H9 (cell line): ENCODE measurements around the gene EXOSC2. TPM values are rescaled to one million over a fixed set of nuclear protein-coding genes. Genes with fewer than 3 reads are reported as not detected.
A peak's percentile ranks its signal among the peaks of the same experiment; 100 is the strongest.

ENCODE experiments used
- DNase-seq: peaks from one replicate; pipeline ENCODE4 v3.0.0-alpha.2; 2017
- H2AFZ ChIP-seq: one replicate; pipeline ENCODE4 v1.6.1; 2013; ENCODE audit warnings: mild to moderate bottlenecking, low read length, control low read depth, moderate library complexity
- H2AK5ac ChIP-seq: 2 replicates; pipeline ENCODE4 v1.6.1; 2013; ENCODE audit warnings: low read length, control low read depth, mixed read lengths; ENCODE audit not compliant: insufficient read length
- H2BK120ac ChIP-seq: one replicate; pipeline ENCODE4 v1.6.1; 2013; ENCODE audit warnings: low read depth, mild to moderate bottlenecking, low read length, control low read depth, inconsistent platforms; ENCODE audit not compliant: poor library complexity, severe bottlenecking
- H2BK12ac ChIP-seq: 2 replicates; pipeline ENCODE4 v1.6.1; 2013; ENCODE audit warnings: low read length, control low read depth, mixed read lengths, low read depth; ENCODE audit not compliant: insufficient read length
- H2BK15ac ChIP-seq: 2 replicates; pipeline ENCODE4 v1.6.1; 2013; ENCODE audit warnings: low read depth, low read length, control low read depth
- H2BK20ac ChIP-seq: one replicate; pipeline ENCODE4 v1.6.1; 2013; ENCODE audit warnings: low read depth, mild to moderate bottlenecking, low read length, control low read depth, inconsistent platforms; ENCODE audit not compliant: poor library complexity, severe bottlenecking
- H2BK5ac ChIP-seq: 2 replicates; pipeline ENCODE4 v1.6.1; 2013; ENCODE audit warnings: low read length, control low read depth, mixed read lengths; ENCODE audit not compliant: insufficient read length
- H3K14ac ChIP-seq: 2 replicates; pipeline ENCODE4 v1.6.1; 2013; ENCODE audit warnings: low read length, control low read depth; ENCODE audit not compliant: insufficient read depth
- H3K18ac ChIP-seq: 2 replicates; pipeline ENCODE4 v1.6.1; 2013; ENCODE audit warnings: low read depth, mild to moderate bottlenecking, mixed read lengths, low read length, control low read depth; ENCODE audit not compliant: insufficient read length
- H3K23ac ChIP-seq: 2 replicates; pipeline ENCODE4 v1.6.1; 2013; ENCODE audit warnings: low read length, control low read depth, mixed read lengths, low read depth; ENCODE audit not compliant: insufficient read length
- H3K23me2 ChIP-seq: 2 replicates; pipeline ENCODE4 v1.6.1; 2013; ENCODE audit warnings: low read depth, mild to moderate bottlenecking, mixed read lengths, low read length, control low read depth; ENCODE audit not compliant: insufficient read length, poor library complexity, severe bottlenecking
- H3K27ac ChIP-seq: 2 replicates; pipeline ENCODE4 v1.5.1; 2013; ENCODE audit warnings: low read length, control low read depth, mixed read lengths, low read depth; ENCODE audit not compliant: insufficient read length
- H3K27me3 ChIP-seq: 2 replicates; pipeline ENCODE4 v1.6.1; 2013; ENCODE audit warnings: low read length, control low read depth, inconsistent platforms; ENCODE audit not compliant: insufficient read depth
- H3K4ac ChIP-seq: 2 replicates; pipeline ENCODE4 v1.6.1; 2013; ENCODE audit warnings: low read depth, mild to moderate bottlenecking, control low read depth, inconsistent platforms, low read length, moderate library complexity
- H3K4me1 ChIP-seq: 2 replicates; pipeline ENCODE4 v1.6.1; 2013; ENCODE audit warnings: low read length, control low read depth, inconsistent platforms; ENCODE audit not compliant: insufficient read depth
- H3K4me2 ChIP-seq: 2 replicates; pipeline ENCODE4 v1.6.1; 2013; ENCODE audit warnings: low read length, control low read depth, mixed read lengths; ENCODE audit not compliant: insufficient read length, insufficient read depth
- H3K56ac ChIP-seq: 2 replicates; pipeline ENCODE4 v1.6.1; 2013; ENCODE audit warnings: low read depth, mild to moderate bottlenecking, mixed read lengths, low read length, control low read depth; ENCODE audit not compliant: insufficient read length
- H3K79me1 ChIP-seq: 2 replicates; pipeline ENCODE4 v1.6.1; 2013; ENCODE audit warnings: low read depth, mild to moderate bottlenecking, moderate library complexity, low read length, control low read depth, inconsistent platforms; ENCODE audit not compliant: insufficient read depth, poor library complexity, severe bottlenecking
- H3K79me2 ChIP-seq: 2 replicates; pipeline ENCODE4 v1.6.1; 2013; ENCODE audit warnings: low read length, control low read depth, inconsistent platforms; ENCODE audit not compliant: insufficient read depth
- H3K9ac ChIP-seq: 2 replicates; pipeline ENCODE4 v1.6.1; 2013; ENCODE audit warnings: low read length, control low read depth, mixed read lengths; ENCODE audit not compliant: insufficient read length; ENCODE audit errors: extremely low read depth
- H3K9me3 ChIP-seq: one replicate; pipeline ENCODE4 v1.6.1; 2013; ENCODE audit warnings: low read depth, low read length, inconsistent platforms; ENCODE audit not compliant: control insufficient read depth
- H3T11ph ChIP-seq: one replicate; pipeline ENCODE4 v1.6.1; 2013; ENCODE audit warnings: mild to moderate bottlenecking, low read length, control low read depth, inconsistent platforms
- H4K20me1 ChIP-seq: one replicate; pipeline ENCODE4 v1.6.1; 2013; ENCODE audit not compliant: control insufficient read depth, insufficient read length, insufficient read depth
- H4K5ac ChIP-seq: 2 replicates; pipeline ENCODE4 v1.6.1; 2013; ENCODE audit warnings: low read depth, mild to moderate bottlenecking, mixed read lengths, low read length, control low read depth; ENCODE audit not compliant: insufficient read length
- H4K8ac ChIP-seq: replicated peaks from 2 replicates; pipeline ENCODE4 v1.6.1; 2013; ENCODE audit warnings: low read length, control low read depth, mixed read lengths, low read depth; ENCODE audit not compliant: insufficient read length
- H4K91ac ChIP-seq: 2 replicates; pipeline ENCODE4 v1.6.1; 2013; ENCODE audit warnings: low read depth, mild to moderate bottlenecking, moderate library complexity, mixed read lengths, low read length, control low read depth; ENCODE audit not compliant: insufficient read length
- H3K27ac Mint-ChIP-seq, 3 experiments: 2 replicates in 2 of 3; 3 replicates in 1 of 3; pipeline ENCODE4 v1.8.0; 2020 to 2021; ENCODE audit warnings: mixed read lengths in 3 of 3, mild to moderate bottlenecking in 1 of 3, moderate library complexity in 1 of 3
- H3K27me3 Mint-ChIP-seq: 2 replicates; pipeline ENCODE4 v1.8.0; 2021; ENCODE audit warnings: low read depth, mild to moderate bottlenecking, moderate library complexity, mixed read lengths
- H3K36me3 Mint-ChIP-seq, 3 experiments: 2 replicates in 2 of 3; 3 replicates in 1 of 3; pipeline ENCODE4 v1.8.0; 2020 to 2021; ENCODE audit warnings: low read depth in 3 of 3, mixed read lengths in 3 of 3; ENCODE audit not compliant: insufficient read depth in 1 of 3
- H3K4me1 Mint-ChIP-seq, 2 experiments: 2 replicates each; pipeline ENCODE4 v1.8.0; 2020; ENCODE audit warnings: mixed read lengths in 2 of 2
- H3K4me3 Mint-ChIP-seq, 2 experiments: 2 replicates in 1 of 2; 3 replicates in 1 of 2; pipeline ENCODE4 v1.8.0; 2020 to 2021; ENCODE audit warnings: mild to moderate bottlenecking in 2 of 2, mixed read lengths in 2 of 2, moderate library complexity in 1 of 2
- H3K9me3 Mint-ChIP-seq, 2 experiments: 2 replicates in 1 of 2; 3 replicates in 1 of 2; pipeline ENCODE4 v1.8.0; 2020; ENCODE audit warnings: mild to moderate bottlenecking in 2 of 2, mixed read lengths in 2 of 2, moderate library complexity in 1 of 2
- CTCF ChIP-seq: fragments of 200-600 bp; sonication (generic); conservative IDR thresholded peaks from 3 replicates; pipeline ENCODE4 v1.8.0; 2021; ENCODE audit warnings: antibody characterized with exemption, mild to moderate bottlenecking
- WGBS: extraction: QIAGEN DNeasy Blood & Tissue Kit; methylation state at CpG from one replicate; pipeline ENCODE4 v1.1.7; 2013; ENCODE audit warnings: missing lambda C conversion rate, low lambda C conversion rate, mixed read lengths; ENCODE audit not compliant: insufficient read length; ENCODE audit errors: extremely low coverage; 5-methylcytosine and 5-hydroxymethylcytosine counted together
- total RNA-seq: library from RNA; stranded (reverse); gene quantifications from 2 replicates; pipeline ENCODE4 v1.2.1, GENCODE V29; 2021

EXOSC2 gene
- total RNA-seq, 1 experiment from 2014 or later = 94.5 TPM

- peak overlapping the region; percentile 97 for H3K4me2 ChIP-seq
- no peak overlapping the region for H3K14ac ChIP-seq
- Mint-ChIP-seq H3K27me3 (no peaks in the 10 kb centered on the region; the same call in 1 of the 2 replicates), H3K36me3 (peaks cover 29 to 33% (median 31%) of the 10 kb centered on the region in 3 experiments), H3K9me3 (0 out of 5 replicates have a peak, but pooled peaks cover 0 to 2% of the 10 kb centered on the region in 2 experiments), H3K4me3 (peak overlapping the region; percentile 98 to 99), H3K27ac (peak overlapping the region in 2 of 3 experiments; percentile 57 to 92; a peak in 5 of 7 replicates), H3K4me1 (peaks cover 46 to 50% of the 10 kb centered on the region in 2 experiments)
- no peak overlapping the region for H4K91ac ChIP-seq
- H3K4ac ChIP-seq = no peak overlapping the region
- no peak overlapping the region for H4K5ac ChIP-seq
- no peak overlapping the region for H3K23ac ChIP-seq
- no peak overlapping the region for H3K27ac ChIP-seq
- H3K9me3 ChIP-seq = no peaks in the 10 kb centered on the region
- H2BK12ac ChIP-seq = no peak overlapping the region
- H3K23me2 ChIP-seq = peaks cover 7% of the 10 kb centered on the region
- peaks cover 15% of the 10 kb centered on the region; the same call in 1 of the 2 replicates for H3K79me2 ChIP-seq
- no peaks in the 10 kb centered on the region for H3K27me3 ChIP-seq
- H2BK5ac ChIP-seq = no peak overlapping the region
- H3K18ac ChIP-seq = no peak overlapping the region
- H2BK20ac ChIP-seq = no peak overlapping the region
- no peak for TF ChIP-seq CTCF
- no peaks in the 10 kb centered on the region for H4K20me1 ChIP-seq
- no peak overlapping the region for H2AFZ ChIP-seq
- peak overlapping the region; percentile 25 for H3K9ac ChIP-seq
- H3K79me1 ChIP-seq = peaks cover 9% of the 10 kb centered on the region
- H2BK15ac ChIP-seq = no peak overlapping the region
- H2AK5ac ChIP-seq = no peak overlapping the region
- no peaks in the 10 kb centered on the region; the same call in 1 of the 2 replicates for H3K4me1 ChIP-seq
- DNase-seq = no peak
- H3T11ph ChIP-seq = no peak overlapping the region
- WGBS = no CpG with 5 or more reads among the region's 8 CpGs
- no peak overlapping the region for H4K8ac ChIP-seq
- no peak overlapping the region for H3K56ac ChIP-seq
- no peak overlapping the region for H2BK120ac ChIP-seq
Observed at GRCh38 chr9:130693101-130693425, 517 bp upstream of the EXOSC2 start.
